Measurements from ENCODE around the gene LRCH1. TPM values are rescaled to one million over a fixed set of nuclear protein-coding genes. Genes with fewer than 3 reads are reported as not detected.

The LRCH1 gene
- total and polyA plus RNA-seq, 2 of the 13 experiments (the other 11 are each of a cell fraction or from before 2014, with no cell fraction given), result 4.1 to 12.6 TPM

- TF ChIP-seq SSRP1 (CRISPR knock-in tag; IDR thresholded peaks at IDR 0.05) (no peak), SIN3A (IDR thresholded peaks at IDR 0.05; ENCODE audit: borderline replicate concordance, low read depth, low read length) (no peak), GATAD2A (CRISPR knock-in tag; IDR thresholded peaks at IDR 0.05) (0 out of 2 replicates have a peak, but pooled peaks have one; percentile 18), ZNF781 (CRISPR knock-in tag; IDR thresholded peaks at IDR 0.05; ENCODE audit: borderline replicate concordance, not compliant biosample characterization) (no peak), ZNF619 (CRISPR knock-in tag; IDR thresholded peaks at IDR 0.05) (no peak), ZNF530 (CRISPR knock-in tag; IDR thresholded peaks at IDR 0.05; ENCODE audit: low read depth) (no peak)
These were observed 50.2 kb downstream of the LRCH1 start (continued) for GRCh38 chr13:46603165-46603603.

GRCh38 chr13:46604226-46604990, 51.4 kb downstream of the LRCH1 start:
- H3K36me3 ChIP-seq (replicated peaks in 1 of 2; ENCODE audit: control insufficient read depth in 1 of 2, insufficient read depth in 2 of 2, low read length in 2 of 2), result no peaks in the 10 kb centered on the region
- POLR2A ChIA-PET, result no interaction called here
- TF ChIP-seq MAFF (IDR thresholded peaks at IDR 0.05; ENCODE audit: low read depth, low read length), result no peak
- no peak for TF ChIP-seq SETDB1 (CRISPR knock-in tag; IDR thresholded peaks at IDR 0.05; ENCODE audit: borderline replicate concordance)
- no peak for TF ChIP-seq ZNF121 (CRISPR knock-in tag; IDR thresholded peaks at IDR 0.05)
- TF ChIP-seq RFXANK (CRISPR knock-in tag; IDR thresholded peaks at IDR 0.05), result no peak
- no peak for TF ChIP-seq RFX1 (IDR thresholded peaks at IDR 0.05)
- no peak for TF ChIP-seq XBP1 (CRISPR knock-in tag; IDR thresholded peaks at IDR 0.05)
- TF ChIP-seq ZNF484 (CRISPR knock-in tag; IDR thresholded peaks at IDR 0.05; ENCODE audit: borderline replicate concordance, low read depth), result no peak
- TF ChIP-seq MED13 (CRISPR knock-in tag; IDR thresholded peaks at IDR 0.05), result no peak
- no peak for TF ChIP-seq SP4 (CRISPR knock-in tag; IDR thresholded peaks at IDR 0.05)
- no peak for TF ChIP-seq NKX3-1 (CRISPR knock-in tag; IDR thresholded peaks at IDR 0.05)
- TF ChIP-seq BRF2 (CRISPR knock-in tag; IDR thresholded peaks at IDR 0.05), result no peak
- no peak for TF ChIP-seq SP5 (CRISPR knock-in tag; IDR thresholded peaks at IDR 0.05; ENCODE audit: borderline replicate concordance, low read depth)
- no peak for TF ChIP-seq ZUFSP (CRISPR knock-in tag; IDR thresholded peaks at IDR 0.05; ENCODE audit: borderline replicate concordance)
- TF ChIP-seq HNRNPL (IDR thresholded peaks at IDR 0.05; ENCODE audit: low read depth, low read length), result no peak
- no peak for TF ChIP-seq ZNF784 (CRISPR knock-in tag; IDR thresholded peaks at IDR 0.05; ENCODE audit: borderline replicate concordance)
- TF ChIP-seq GATAD2A (CRISPR knock-in tag; IDR thresholded peaks at IDR 0.05), result no peak
- no peak for TF ChIP-seq SMC3 (IDR thresholded peaks at IDR 0.05; ENCODE audit: low read length)
- H3K27ac ChIP-seq (ENCODE audit: extremely low read length, insufficient read depth, low read length), result peak overlapping the region; percentile 5
- FAIRE-seq (no peak), DNase-seq (ENCODE audit: low spot score) (peak; percentile 25), ATAC-seq (no peak)
- no peak overlapping the region for H2AFZ ChIP-seq (ENCODE audit: low read length)
- H4K20me1 ChIP-seq (ENCODE audit: insufficient read depth, low read length), result no peaks in the 10 kb centered on the region
- H3K9me3 ChIP-seq (ENCODE audit: low read length), result no peaks in the 10 kb centered on the region
- CTCF ChIA-PET (ENCODE audit: low intra/inter-chr PET ratio, low total read pairs), result no interaction called here
- H3K9ac ChIP-seq (ENCODE audit: insufficient read depth, low read depth, low read length), result no peak overlapping the region
- no peaks in the 10 kb centered on the region for H3K27me3 ChIP-seq (ENCODE audit: control insufficient read depth in 1 of 2, insufficient read depth in 2 of 2, low read length in 2 of 2)
- no TSS peak for BruUV-seq (replicated peaks)
- H3K4me1 ChIP-seq (ENCODE audit: insufficient read depth, low read length), result peaks cover 95% of the 10 kb centered on the region
- intact Hi-C loops (cut with micrococcal nuclease; ENCODE audit: unreplicated experiment) (no loop called here), in situ Hi-C loops (cut with HindIII; ENCODE audit: extremely low pct_ligation_motif_present, low pct_unique_long_range_greater_than_20kb) (no loop called here)
- H3K4me3 ChIP-seq (replicated peaks in 1 of 3; ENCODE audit: insufficient read depth in 1 of 3, low read depth in 2 of 3, low read length in 3 of 3), result no peak overlapping the region
- H3K79me2 ChIP-seq (ENCODE audit: insufficient read depth, low read length), result peaks cover 49% of the 10 kb centered on the region
- WGBS (ENCODE audit: low lambda C conversion rate), result 97% methylated on average over 5 of the region's 5 CpGs
- H3K4me2 ChIP-seq (ENCODE audit: low read depth, low read length), result no peak overlapping the region

Data from HepG2 (cell line).